SH-SY5Y (cell line): ENCODE measurements around the gene GRID2.

Experiments
- GATA2 ChIP-seq: IDR thresholded peaks from 2 replicates; pipeline ENCODE4 v1.6.1; 2011; ENCODE audit warnings: mild to moderate bottlenecking, low read depth, low read length
- GATA3 ChIP-seq: IDR thresholded peaks from 2 replicates; pipeline ENCODE4 v1.6.1; 2011; ENCODE audit warnings: low read depth, mild to moderate bottlenecking, low read length, moderate library complexity

- TF ChIP-seq GATA2 (no peak), GATA3 (no peak)
Observed at GRCh38 chr4:93731456-93731855, 1427.7 kb downstream of the GRID2 start.
